B cell (primary cell): ENCODE measurements around the gene SEPTIN1. TPM values are rescaled to one million over a fixed set of nuclear protein-coding genes. Genes with fewer than 3 reads are reported as not detected.
A peak's percentile ranks its signal among the peaks of the same experiment; 100 is the strongest.

Source experiments
- ATAC-seq: fragments of 200-7000 bp; cut with Tn5 transposase; one replicate; pipeline ENCODE4 v1.10.0; 2021; ENCODE audit warnings: low read depth, mild to moderate bottlenecking, moderate number of reproducible peaks, moderate library complexity
- CTCF ChIA-PET: fragments of 350-600 bp; sonication (Branson Sonifier 250); formaldehyde crosslinking; loops from one replicate; lab custom pipeline; 2021; ENCODE audit warnings: antibody characterized with exemption, inconsistent platforms; lab: Charles Lee
- POLR2A ChIA-PET: fragments of 350-600 bp; sonication (Branson Sonifier 250); formaldehyde crosslinking; loops from one replicate; lab custom pipeline; 2021; ENCODE audit warnings: antibody characterized with exemption; lab: Charles Lee
- DNase-seq: peaks from one replicate; pipeline ENCODE4 v3.0.0; 2013
- H2AFZ ChIP-seq: 2 replicates; pipeline ENCODE4 v1.6.1; 2012; ENCODE audit warnings: mild to moderate bottlenecking, low read depth, low read length; ENCODE audit not compliant: insufficient read depth, poor library complexity, severe bottlenecking
- H3K27ac ChIP-seq, 2 donors: 1 replicate in 1 of 2; 2 replicates in 1 of 2; pipeline ENCODE4 v1.5.1; 2012 to 2013; ENCODE audit warnings: low read length in 2 of 2, mild to moderate bottlenecking in 2 of 2, moderate library complexity in 1 of 2
- H3K27me3 ChIP-seq, 4 experiments: fragments of 200-600 bp in 1 of 4; sonication (generic) in 1 of 4; replicated peaks in 1 of 4; 1 replicate in 2 of 4; 2 replicates in 2 of 4; pipeline versions ENCODE4 v1.6.1 to v1.7.0; 2013 to 2016; ENCODE audit warnings: low read length in 3 of 4, mild to moderate bottlenecking in 2 of 4, mixed read lengths in 1 of 4, moderate library complexity in 1 of 4; ENCODE audit not compliant: insufficient read depth in 4 of 4, control insufficient read depth in 3 of 4; ENCODE audit errors: control extremely low read depth in 1 of 4
- H3K36me3 ChIP-seq, 2 experiments: replicated peaks in 1 of 2; 1 replicate in 1 of 2; 2 replicates in 1 of 2; pipeline versions ENCODE4 v1.6.1 to v1.7.1; 2013; ENCODE audit warnings: low read length in 1 of 2; ENCODE audit not compliant: insufficient read depth in 2 of 2, control insufficient read depth in 1 of 2; ENCODE audit errors: control extremely low read depth in 1 of 2, extremely low read depth in 1 of 2
- H3K4me1 ChIP-seq, 2 donors: fragments of 200-600 bp in 1 of 2; sonication (generic) in 1 of 2; 1 replicate in 1 of 2; 2 replicates in 1 of 2; pipeline versions ENCODE4 v1.5.1 to v1.6.1; 2013 to 2017; ENCODE audit warnings: low read length in 2 of 2; ENCODE audit not compliant: control insufficient read depth in 2 of 2, insufficient read depth in 2 of 2
- H3K4me2 ChIP-seq: replicated peaks from 2 replicates; pipeline ENCODE3; 2012; ENCODE audit warnings: mild to moderate bottlenecking, low read depth, low read length; ENCODE audit not compliant: poor library complexity, severe bottlenecking
- H3K4me3 ChIP-seq, 5 experiments: fragments of 200-600 bp in 1 of 5; sonication (generic) in 1 of 5; 1 replicate in 3 of 5; 2 replicates in 2 of 5; pipeline versions ENCODE4 v1.5.1 to v1.7.0; 2011 to 2016; ENCODE audit warnings: low read length in 4 of 5, mild to moderate bottlenecking in 4 of 5, low read depth in 2 of 5, control low read depth in 1 of 5, moderate library complexity in 1 of 5; ENCODE audit not compliant: insufficient read depth in 1 of 5; ENCODE audit errors: control extremely low read depth in 1 of 5, extremely low read depth in 1 of 5
- H3K79me2 ChIP-seq: fragments of 200-600 bp; sonication (generic); one replicate; pipeline ENCODE4 v1.6.0; 2016; ENCODE audit warnings: low read length; ENCODE audit not compliant: control insufficient read depth, insufficient read depth
- H3K9ac ChIP-seq: fragments of 200-600 bp; sonication (generic); 2 replicates; pipeline ENCODE4 v1.6.1; 2017; ENCODE audit warnings: mild to moderate bottlenecking, low read length, moderate library complexity
- H3K9me3 ChIP-seq, 3 donors: one replicate each; pipeline versions ENCODE4 v1.6.1 to v1.7.1; 2013; ENCODE audit warnings: low read length in 2 of 3; ENCODE audit not compliant: control insufficient read depth in 2 of 3, insufficient read depth in 1 of 3; ENCODE audit errors: control extremely low read depth in 1 of 3
- H4K20me1 ChIP-seq: 2 replicates; pipeline ENCODE4 v1.6.0; 2012; ENCODE audit warnings: mild to moderate bottlenecking, low read length; ENCODE audit not compliant: insufficient read depth, control insufficient read depth, poor library complexity, severe bottlenecking
- H3K27ac Mint-ChIP-seq: one replicate; pipeline ENCODE4 v1.8.0; 2021; ENCODE audit warnings: mixed read lengths
- H3K27me3 Mint-ChIP-seq: one replicate; pipeline ENCODE4 v1.8.0; 2021; ENCODE audit warnings: mixed read lengths
- H3K4me1 Mint-ChIP-seq: one replicate; pipeline ENCODE4 v1.8.0; 2021; ENCODE audit warnings: mixed read lengths
- H3K4me3 Mint-ChIP-seq: one replicate; pipeline ENCODE4 v1.8.0; 2021; ENCODE audit warnings: mixed read lengths
- H3K9me3 Mint-ChIP-seq: one replicate; pipeline ENCODE4 v1.8.0; 2022; ENCODE audit warnings: mixed read lengths; ENCODE audit not compliant: insufficient read depth
- CTCF ChIP-seq: fragments of 200-600 bp; IDR thresholded peaks from one replicate; pipeline ENCODE4 v1.8.0; 2022; ENCODE audit warnings: antibody characterized with exemption, mild to moderate bottlenecking
- EZH2 ChIP-seq: IDR thresholded peaks from 2 replicates; pipeline ENCODE4 v1.6.1; 2012; ENCODE audit warnings: borderline replicate concordance, low read depth, mild to moderate bottlenecking, moderate library complexity, low read length; ENCODE audit not compliant: insufficient read depth, poor library complexity, severe bottlenecking
- WGBS: methylation state at CpG from one replicate; pipeline ENCODE4 v1.1.5; 2013; ENCODE audit warnings: missing lambda C conversion rate; ENCODE audit not compliant: insufficient coverage; 5-methylcytosine and 5-hydroxymethylcytosine counted together
- intact Hi-C: fragments of 100-400 bp; cut with micrococcal nuclease; formaldehyde crosslinking; loops from one replicate; pipeline ENCODE4 v1.10.0; 2022
- polyA plus RNA-seq: library from polyadenylated mRNA; depleted of rRNA; stranded (reverse); fragments of >200 nt; gene quantifications from 2 replicates; pipeline ENCODE4 v1.2.3, GENCODE V29; 2012
- total RNA-seq, 2 donors: library from RNA; stranded (reverse); fragments of 120-200 nt in 1 of 2; gene quantifications; 1 replicate in 1 of 2; 2 replicates in 1 of 2; pipeline versions ENCODE4 v1.2.3 to v1.2.4, GENCODE V29; 2013 to 2022

The SEPTIN1 gene
- total and polyA plus RNA-seq, 2 donors (not counting 1 experiment from before 2014, with no cell fraction given): 154 to 302 TPM

GRCh38 chr16:30367349-30368009 is 14.9 kb downstream of the SEPTIN1 start:
- Histone ChIP-seq H3K27me3 (no peaks in the 10 kb centered on the region), H3K4me2 (peak overlapping the region; percentile 93), H3K4me3 (peak overlapping the region in 1 of 5 experiments; percentile 73), H3K27ac (peak overlapping the region in 1 of 2 donors; percentile 65), H2AFZ (no peak overlapping the region), H4K20me1 (peaks cover 50% of the 10 kb centered on the region), H3K9ac (no peak overlapping the region), H3K79me2 (peaks cover 67% of the 10 kb centered on the region), H3K36me3 (peaks cover 0 to 27% of the 10 kb centered on the region in 2 experiments), H3K9me3 (no peaks in the 10 kb centered on the region), H3K4me1 (peaks cover 25 to 35% of the 10 kb centered on the region in 2 donors)
- intact Hi-C loops: no loop called here
- ChIA-PET CTCF (no interaction called here), POLR2A (interaction anchor here (1.3 kb wide), 1 partner anchor 40 kb away, joined by 3 read pairs; the partner anchor contains the start of gene ZNF771)
- H3K9me3 Mint-ChIP-seq: no peaks in the 10 kb centered on the region
- WGBS: 96% methylated on average over 8 of the region's 10 CpGs
- peak overlapping the region; percentile 67 for H3K27ac Mint-ChIP-seq
- DNase-seq: peak; percentile 9
- TF ChIP-seq EZH2 (no peak), CTCF (no peak)
- H3K4me3 Mint-ChIP-seq: peak overlapping the region; percentile 83
- no peak for ATAC-seq
- peaks cover 46% of the 10 kb centered on the region for H3K4me1 Mint-ChIP-seq
- H3K27me3 Mint-ChIP-seq: no peaks in the 10 kb centered on the region

- no peak for TF ChIP-seq EZH2
- no peak for TF ChIP-seq CTCF
- no peak overlapping the region for H3K4me2 ChIP-seq
- Mint-ChIP-seq H3K27me3 (no peaks in the 10 kb centered on the region), H3K4me1 (peaks cover 40% of the 10 kb centered on the region), H3K4me3 (peak overlapping the region; percentile 14), H3K9me3 (no peaks in the 10 kb centered on the region), H3K27ac (no peak overlapping the region)
- CTCF ChIA-PET: interaction anchor here (0.9 kb wide), 1 partner anchor 43 kb away, joined by 3 read pairs; no protein-coding TSS in a partner anchor
- WGBS: 92% methylated on average over 3 of the region's 4 CpGs
- no peaks in the 10 kb centered on the region for H3K27me3 ChIP-seq
- peaks cover 72% of the 10 kb centered on the region for H3K79me2 ChIP-seq
- no peak overlapping the region for H2AFZ ChIP-seq
- intact Hi-C loops: no loop called here
- POLR2A ChIA-PET: interaction anchor here (1.3 kb wide), 1 partner anchor 41 kb away, joined by 3 read pairs; the partner anchor contains the start of gene ZNF771
- peaks cover 50% of the 10 kb centered on the region for H4K20me1 ChIP-seq
- DNase-seq (no peak), ATAC-seq (no peak)
- no peak overlapping the region for H3K4me3 ChIP-seq
- H3K27ac ChIP-seq: no peak overlapping the region
- H3K36me3 ChIP-seq: peaks cover 0 to 31% of the 10 kb centered on the region in 2 experiments
- H3K9me3 ChIP-seq: no peaks in the 10 kb centered on the region
- H3K9ac ChIP-seq: no peak overlapping the region
- peaks cover 23 to 32% of the 10 kb centered on the region in 2 donors for H3K4me1 ChIP-seq
Observed at GRCh38 chr16:30366511-30366910, 15.8 kb downstream of the SEPTIN1 start.
